ENCODE measurements around the gene PRM3. TPM values are rescaled to one million over a fixed set of nuclear protein-coding genes. Genes with fewer than 3 reads are reported as not detected.

PRM3 gene
- total RNA-seq, 1 experiment from 2014 or later = not detected

DNA sequence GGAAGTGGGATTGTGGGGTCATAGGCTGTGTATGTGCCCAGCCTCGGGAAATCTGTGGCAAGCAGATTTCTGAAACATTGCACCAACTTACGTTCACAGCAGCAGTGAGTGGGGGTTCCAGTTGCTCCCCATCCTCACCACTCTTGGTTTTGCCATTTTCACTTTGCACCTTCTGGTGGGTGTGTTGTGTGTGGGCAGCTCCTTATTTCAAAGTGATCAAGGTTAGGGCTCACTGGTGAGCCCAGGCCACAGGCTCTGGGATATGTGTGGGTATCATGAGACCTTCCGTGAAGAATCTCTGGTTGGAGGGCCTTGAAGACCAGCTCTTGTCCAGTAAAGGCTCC, 37.2 kb upstream of the PRM3 start:
- no peaks in the 10 kb centered on the region; a peak in 1 of 5 replicates for H3K9me3 Mint-ChIP-seq
- Histone ChIP-seq H3K4me1 (ENCODE audit: insufficient read depth, low read length) (peaks cover 2% of the 10 kb centered on the region; the same call in 1 of the 2 replicates), H2BK20ac (ENCODE audit: low read depth, low read length, poor library complexity, severe bottlenecking) (no peak overlapping the region), H2BK12ac (ENCODE audit: insufficient read length, low read depth, low read length) (peak overlapping the region; percentile 0), H3K9ac (ENCODE audit: extremely low read depth, insufficient read length, low read length) (no peak overlapping the region), H3K56ac (ENCODE audit: insufficient read length, low read depth, low read length) (no peak overlapping the region), H4K8ac (replicated peaks; ENCODE audit: insufficient read length, low read depth, low read length) (no peak overlapping the region), H3K27me3 (ENCODE audit: insufficient read depth, low read length) (no peaks in the 10 kb centered on the region), H4K20me1 (ENCODE audit: control insufficient read depth, insufficient read depth, insufficient read length) (no peaks in the 10 kb centered on the region), H3T11ph (ENCODE audit: low read length) (no peak overlapping the region), H2BK120ac (ENCODE audit: low read depth, low read length, poor library complexity, severe bottlenecking) (no peak overlapping the region), H3K4ac (ENCODE audit: low read depth, low read length) (no peak overlapping the region), H3K4me2 (ENCODE audit: insufficient read depth, insufficient read length, low read length) (no peak overlapping the region), H2AFZ (ENCODE audit: low read length) (no peak overlapping the region), H4K5ac (ENCODE audit: insufficient read length, low read depth, low read length) (no peak overlapping the region), H3K27ac (ENCODE audit: insufficient read length, low read depth, low read length) (no peak overlapping the region), H3K23me2 (ENCODE audit: insufficient read length, low read depth, low read length, poor library complexity, severe bottlenecking) (no peaks in the 10 kb centered on the region), H3K18ac (ENCODE audit: insufficient read length, low read depth, low read length) (no peak overlapping the region), H2BK15ac (ENCODE audit: low read depth, low read length) (no peak overlapping the region), H2BK5ac (ENCODE audit: insufficient read length, low read length) (no peak overlapping the region), H3K79me2 (ENCODE audit: insufficient read depth, low read length) (no peaks in the 10 kb centered on the region), H3K23ac (ENCODE audit: insufficient read length, low read depth, low read length) (no peak overlapping the region), H3K79me1 (ENCODE audit: insufficient read depth, low read depth, low read length, poor library complexity, severe bottlenecking) (no peaks in the 10 kb centered on the region), H3K14ac (ENCODE audit: insufficient read depth, low read length) (no peak overlapping the region), H3K9me3 (ENCODE audit: control insufficient read depth, low read depth, low read length) (no peaks in the 10 kb centered on the region), H4K91ac (ENCODE audit: insufficient read length, low read depth, low read length) (no peak overlapping the region), H2AK5ac (ENCODE audit: insufficient read length, low read length) (no peak overlapping the region)
- DNase-seq = no peak
- no CpG with 5 or more reads among the region's 3 CpGs for WGBS (ENCODE audit: extremely low coverage, insufficient read length, low lambda C conversion rate)
- no peaks in the 10 kb centered on the region; the same call in 1 of the 2 replicates for H3K27me3 Mint-ChIP-seq (ENCODE audit: low read depth)
- no peak overlapping the region for H3K4me3 Mint-ChIP-seq
- TF ChIP-seq, protein P1, sequence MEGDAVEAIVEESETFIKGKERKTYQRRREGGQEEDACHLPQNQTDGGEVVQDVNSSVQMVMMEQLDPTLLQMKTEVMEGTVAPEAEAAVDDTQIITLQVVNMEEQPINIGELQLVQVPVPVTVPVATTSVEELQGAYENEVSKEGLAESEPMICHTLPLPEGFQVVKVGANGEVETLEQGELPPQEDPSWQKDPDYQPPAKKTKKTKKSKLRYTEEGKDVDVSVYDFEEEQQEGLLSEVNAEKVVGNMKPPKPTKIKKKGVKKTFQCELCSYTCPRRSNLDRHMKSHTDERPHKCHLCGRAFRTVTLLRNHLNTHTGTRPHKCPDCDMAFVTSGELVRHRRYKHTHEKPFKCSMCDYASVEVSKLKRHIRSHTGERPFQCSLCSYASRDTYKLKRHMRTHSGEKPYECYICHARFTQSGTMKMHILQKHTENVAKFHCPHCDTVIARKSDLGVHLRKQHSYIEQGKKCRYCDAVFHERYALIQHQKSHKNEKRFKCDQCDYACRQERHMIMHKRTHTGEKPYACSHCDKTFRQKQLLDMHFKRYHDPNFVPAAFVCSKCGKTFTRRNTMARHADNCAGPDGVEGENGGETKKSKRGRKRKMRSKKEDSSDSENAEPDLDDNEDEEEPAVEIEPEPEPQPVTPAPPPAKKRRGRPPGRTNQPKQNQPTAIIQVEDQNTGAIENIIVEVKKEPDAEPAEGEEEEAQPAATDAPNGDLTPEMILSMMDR (conservative IDR thresholded peaks at IDR 0.05) = no peak
- H3K27ac Mint-ChIP-seq = no peak overlapping the region; a peak in 2 of 7 replicates
- H3K4me1 Mint-ChIP-seq = peaks cover 37 to 43% of the 10 kb centered on the region in 2 experiments
- peaks cover 0 to 1% (median 0%) of the 10 kb centered on the region in 3 experiments; a peak in 1 of 7 replicates for H3K36me3 Mint-ChIP-seq (ENCODE audit: insufficient read depth in 1 of 3, low read depth in 3 of 3)

Measured in H9 (cell line).